Lung microvascular endothelial cell (primary cell): ENCODE results near the gene MYL10. TPM values are rescaled to one million over a fixed set of nuclear protein-coding genes. Genes with fewer than 3 reads are reported as not detected.
A peak's percentile ranks its signal among the peaks of the same experiment; 100 is the strongest.
"Not testable (repeated sequence)": the region's sequence is repeated elsewhere in the genome, so short reads cannot be mapped to it uniquely, and the experiment has no call there.

Source experiments
- DNase-seq, 2 donors: peaks; one replicate each; pipeline versions ENCODE4 v3.0.0 to v3.0.0-alpha.2; 2010; ENCODE audit warnings: low read depth in 2 of 2
- total RNA-seq: library from RNA; depleted of rRNA; stranded (reverse); fragments of >200 nt; gene quantifications from 2 replicates; pipeline ENCODE4 v1.2.1, GENCODE V29; 2014

The MYL10 gene
- total RNA-seq, 1 donor from 2014 or later: not detected

- DNase-seq: no peak
Measured at GRCh38 chr7:101618916-101619315, 10.2 kb downstream of the MYL10 start.

DNA sequence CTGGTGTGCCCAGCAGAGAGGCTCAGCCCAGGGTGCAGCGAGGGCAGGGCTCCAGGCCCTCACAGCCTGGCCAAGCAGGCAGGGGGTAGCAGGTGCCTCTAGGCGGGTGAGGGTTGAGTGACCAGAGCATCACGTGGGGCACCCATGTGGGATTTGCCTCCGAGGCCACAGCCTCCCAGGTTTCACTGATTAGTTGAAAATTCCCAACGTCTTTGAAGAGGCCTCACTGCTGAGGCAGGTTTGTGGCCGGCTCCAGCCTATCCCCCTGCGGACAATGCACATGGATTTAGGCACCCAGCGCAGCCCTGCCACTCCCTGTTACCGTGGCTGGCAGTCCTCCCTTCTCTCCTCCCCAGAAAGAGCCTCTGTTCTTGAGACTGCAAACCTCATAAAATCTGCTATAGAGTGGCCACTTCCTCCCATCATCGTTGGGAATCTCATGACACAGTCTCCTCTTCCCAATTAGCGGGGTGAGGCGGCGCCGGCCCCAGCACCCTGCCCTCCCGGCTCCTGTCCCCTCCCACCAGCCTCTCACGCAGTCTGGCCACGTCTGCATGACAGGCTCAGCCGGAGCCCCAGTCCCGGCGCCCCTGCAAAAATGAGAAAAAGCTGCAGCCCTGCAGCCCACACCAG is 10.8 kb downstream of the MYL10 start:
- no peak for DNase-seq

GRCh38 chr7:101617451-101618206 is 11.5 kb downstream of the MYL10 start:
- no peak for DNase-seq

- no peak for DNase-seq
Measured at GRCh38 chr7:101615446-101615845, 13.7 kb downstream of the MYL10 start.

DNA sequence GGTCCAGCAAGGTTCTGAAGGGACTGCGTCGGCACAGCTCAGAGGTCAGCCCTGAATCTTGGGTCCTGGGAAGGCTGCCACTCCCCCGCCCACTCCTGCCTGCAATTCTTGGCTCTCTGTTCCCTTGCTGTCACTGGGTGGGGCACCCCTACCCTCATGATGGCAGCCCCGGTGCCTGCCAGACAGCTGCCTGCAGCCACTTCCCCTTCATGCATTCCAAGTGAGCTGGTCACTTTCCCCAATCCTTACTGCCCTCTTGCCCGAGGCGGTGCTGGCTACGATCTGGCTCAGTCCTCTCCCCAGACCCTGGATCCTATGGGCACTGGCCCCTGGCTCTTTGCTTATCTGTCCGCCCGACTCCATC is 14.2 kb downstream of the MYL10 start:
- DNase-seq: no peak

- peak in 1 of 2 donors; percentile 55 for DNase-seq
Measured at GRCh38 chr7:101614098-101614938, 14.8 kb downstream of the MYL10 start.

- DNase-seq: no peak
Measured at GRCh38 chr7:101612885-101613515, 16.1 kb downstream of the MYL10 start.

DNA sequence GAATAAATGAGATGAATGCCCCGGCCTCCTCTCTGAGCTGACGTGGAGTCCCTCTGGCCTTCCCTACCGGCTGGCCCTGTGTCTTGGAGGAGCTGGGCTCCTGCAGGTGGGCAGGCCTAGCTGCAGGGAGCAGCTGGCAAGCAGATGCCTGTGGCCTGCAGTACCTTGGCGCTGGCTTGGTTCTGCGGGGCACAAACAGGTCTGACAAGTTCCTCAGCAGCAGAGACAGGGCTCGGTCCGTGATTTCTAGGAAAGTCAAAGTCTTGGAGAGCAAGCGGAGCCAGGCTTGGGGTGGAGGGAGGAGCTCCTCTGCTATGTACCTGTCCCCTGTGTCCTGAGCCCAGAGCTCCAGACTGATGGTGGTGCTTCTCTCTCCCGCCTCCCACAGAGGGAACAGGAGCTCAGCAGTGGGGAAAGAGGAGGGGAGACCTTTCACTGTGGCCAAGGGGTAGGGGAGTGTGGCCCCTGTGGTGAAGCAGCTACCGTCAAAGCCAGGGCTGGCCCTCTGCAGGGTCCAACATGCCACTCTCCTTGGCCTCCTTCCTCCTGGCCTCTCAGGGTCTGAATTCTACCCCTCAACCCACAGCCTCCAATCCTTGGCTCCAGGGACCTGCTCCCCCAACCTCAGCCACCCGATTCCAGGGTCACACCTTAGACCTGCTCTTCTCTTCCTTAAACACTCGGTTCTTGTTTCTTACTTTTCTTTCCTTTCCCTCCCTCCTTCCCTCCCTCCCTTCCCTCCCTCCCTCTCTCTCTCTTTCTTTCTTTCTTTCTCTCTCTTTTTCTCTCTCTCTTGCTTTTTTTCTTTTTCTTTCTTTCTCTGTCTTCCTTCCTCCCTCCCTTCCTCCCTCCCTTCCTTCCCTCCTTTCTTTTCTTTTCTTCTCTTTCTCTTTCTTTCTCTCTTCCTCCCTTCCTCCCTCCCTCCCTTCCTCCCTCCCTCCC is 20.1 kb downstream of the MYL10 start:
- DNase-seq: no peak

DNA sequence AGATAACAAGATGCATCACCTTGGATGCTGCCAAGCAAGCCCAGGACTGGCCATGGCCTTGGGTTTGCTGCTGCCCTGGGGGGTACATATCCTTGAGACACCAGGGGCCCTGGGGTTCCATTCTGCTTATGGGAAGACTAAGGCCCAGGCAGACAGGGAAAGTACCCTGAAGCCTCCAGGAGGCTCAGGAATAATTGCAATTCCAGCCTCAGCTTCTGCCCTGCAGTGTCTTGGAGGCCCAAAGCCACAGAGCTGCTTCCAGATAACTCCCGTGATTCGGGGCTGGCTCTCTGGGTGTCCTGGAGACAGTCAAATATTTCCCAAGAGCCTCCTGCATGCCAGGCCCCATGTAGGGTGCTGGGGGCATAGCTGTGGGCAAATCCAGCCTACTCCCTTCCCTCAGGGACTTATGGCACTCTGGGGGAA is 22.6 kb downstream of the MYL10 start:
- DNase-seq: no peak

DNA sequence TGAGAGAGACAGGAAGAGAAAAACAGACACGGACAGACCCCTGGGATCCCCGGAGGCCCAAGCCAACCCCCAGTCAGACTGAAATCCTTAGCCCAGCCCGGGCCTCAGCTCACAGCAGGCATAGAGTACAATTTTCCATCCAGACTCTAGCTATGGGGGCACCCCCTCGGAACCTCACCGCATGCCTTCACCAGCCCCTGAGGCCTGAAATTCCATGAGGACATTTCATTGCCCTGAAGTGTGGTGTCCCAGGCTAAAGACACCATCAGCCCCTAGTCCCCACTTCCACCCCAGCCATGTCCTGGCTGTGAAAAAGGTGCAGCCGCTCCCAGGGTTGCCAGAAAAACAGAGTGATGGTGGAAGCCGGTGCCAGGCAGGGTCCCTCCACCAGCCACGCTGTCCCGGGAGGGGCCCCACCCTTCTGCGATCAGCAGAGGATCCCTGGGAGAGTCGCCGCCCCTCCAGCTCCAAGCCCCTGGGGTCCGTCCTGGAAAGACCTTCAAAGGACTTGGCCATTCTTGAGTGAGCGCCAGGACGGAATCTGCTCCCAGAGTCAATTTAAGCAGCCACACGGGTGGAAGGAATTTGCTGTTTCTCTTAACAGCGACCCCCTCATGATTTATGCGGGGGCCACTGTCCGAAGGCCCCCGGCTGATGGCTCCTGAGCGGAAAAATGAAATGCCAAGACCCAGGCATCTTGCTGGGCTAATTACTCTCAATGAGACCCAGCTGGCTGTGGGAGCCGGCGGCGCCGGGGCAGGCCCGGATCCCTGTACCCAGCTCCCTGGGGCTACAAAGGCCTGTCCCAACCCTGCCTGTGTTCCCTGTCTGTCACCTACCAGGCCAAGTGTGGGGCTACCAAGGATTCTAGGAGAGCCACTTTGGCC is 23.2 kb downstream of the MYL10 start:
- no peak for DNase-seq

GRCh38 chr7:101604934-101605332 is 24.2 kb downstream of the MYL10 start:
- not testable (repeated sequence) for DNase-seq

GRCh38 chr7:101604331-101604933 is 24.7 kb downstream of the MYL10 start:
- DNase-seq: no peak

DNA sequence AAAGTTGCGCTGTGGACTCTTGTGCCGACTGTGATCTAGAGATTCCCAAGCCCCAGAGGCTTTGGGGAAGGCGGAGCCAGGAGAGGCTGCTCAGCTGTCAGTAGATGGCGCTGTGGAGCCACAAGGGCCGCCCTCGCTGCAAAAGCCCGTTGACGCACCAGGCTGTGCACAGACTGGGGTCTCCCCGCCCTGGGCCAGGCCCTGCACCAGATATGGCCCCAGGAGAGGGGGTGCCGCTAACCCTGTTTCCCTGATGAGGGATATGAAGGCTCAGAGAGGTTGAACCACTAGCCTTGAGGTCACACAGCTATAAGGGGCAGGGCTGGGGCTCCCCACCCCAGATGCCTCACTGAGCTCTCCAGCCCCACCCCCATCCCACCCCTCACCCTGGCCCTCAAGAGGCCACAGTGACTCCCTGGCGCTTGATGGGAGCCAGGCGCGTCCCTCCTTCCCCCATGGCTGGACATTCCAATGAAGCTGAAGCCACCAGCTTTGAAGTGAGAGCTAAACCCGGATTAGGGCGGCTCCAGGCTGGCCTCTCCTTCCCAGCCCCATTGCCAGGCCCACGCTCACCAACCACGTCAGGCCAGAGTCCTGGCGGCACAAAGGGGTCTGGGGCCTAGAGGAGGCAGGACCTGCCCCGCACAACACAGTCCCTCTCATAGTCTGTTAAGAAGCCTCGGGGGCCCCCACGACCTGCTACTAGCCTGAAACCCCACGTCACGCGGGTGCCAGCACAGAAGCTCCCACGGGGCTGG is 26.4 kb downstream of the MYL10 start:
- DNase-seq: peak; percentile 73 to 82

DNA sequence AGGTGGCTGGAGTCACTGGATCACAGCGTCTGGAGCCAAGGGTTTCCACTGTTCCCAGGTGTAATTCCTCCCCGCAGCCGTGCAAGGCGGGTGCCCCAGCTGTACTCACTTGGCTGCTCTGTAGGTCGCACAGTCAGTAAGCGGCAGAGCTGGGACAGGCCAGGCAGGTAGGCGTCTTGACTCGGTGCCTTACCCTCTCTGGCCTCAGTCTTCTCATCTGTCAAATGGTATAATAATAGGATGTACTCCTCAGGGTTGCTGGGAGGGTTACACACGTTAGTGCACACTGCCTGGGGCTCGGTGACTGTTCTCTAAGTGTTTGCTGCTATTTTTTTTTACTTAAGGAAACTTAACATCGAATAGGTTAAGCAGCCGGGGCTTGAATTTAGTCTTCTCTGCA is 27.0 kb downstream of the MYL10 start:
- DNase-seq: no peak

- no peak for DNase-seq
Measured at GRCh38 chr7:101599787-101600186, 29.3 kb downstream of the MYL10 start.

DNA sequence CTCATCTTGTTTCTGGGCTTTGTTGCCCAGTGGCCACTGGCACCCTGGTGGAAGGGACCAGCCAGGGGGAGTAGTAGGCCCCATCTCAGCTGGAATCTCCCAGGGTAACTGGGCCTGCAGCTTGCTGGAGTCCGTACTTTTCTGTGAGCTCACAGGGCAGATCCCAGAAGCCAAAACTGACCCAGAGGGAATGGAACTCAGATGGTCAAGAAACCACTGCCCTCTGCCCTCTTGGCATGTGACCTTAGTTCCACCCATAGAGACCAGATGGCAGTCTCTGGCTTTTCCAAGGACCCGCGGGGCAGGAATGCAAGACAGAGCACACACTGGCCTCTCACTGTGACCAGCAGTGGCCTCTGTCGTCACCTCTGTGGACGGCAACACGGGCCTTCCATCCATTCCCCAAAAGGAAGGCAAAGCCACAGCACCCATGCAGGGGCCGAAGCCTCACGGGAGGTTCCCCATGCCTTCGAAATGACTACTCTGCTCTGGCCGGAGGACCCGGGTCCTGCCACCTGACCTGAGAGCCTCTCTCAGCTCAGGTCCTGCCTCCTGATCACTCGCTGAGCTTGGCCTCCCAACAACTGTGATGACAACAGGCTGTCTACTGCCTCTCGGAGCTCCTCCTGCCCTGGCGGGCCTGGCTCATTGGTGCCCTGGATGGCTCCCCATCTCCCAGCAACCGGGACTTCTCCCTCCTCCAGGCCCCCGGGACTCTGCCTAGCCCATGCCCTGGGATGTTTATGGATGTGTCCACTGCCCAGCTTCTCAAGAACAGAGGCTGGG is 29.9 kb downstream of the MYL10 start:
- no peak for DNase-seq

- no peak for DNase-seq
Measured at GRCh38 chr7:101598422-101598985, 30.6 kb downstream of the MYL10 start.
